Choroid plexus epithelial cell (primary cell): ENCODE measurements around the gene EXOC4.

Experiments used
- DNase-seq: peaks from one replicate; pipeline ENCODE4 v3.0.0-alpha.2; 2010; ENCODE audit warnings: low read depth
- H3K4me3 ChIP-seq: 2 replicates; pipeline ENCODE4 v1.5.1; 2011; ENCODE audit warnings: low read depth, mild to moderate bottlenecking, control low read depth, low read length, moderate library complexity
- TF ChIP-seq, protein P1 (sequence below): conservative IDR thresholded peaks from 2 replicates; pipeline ENCODE4 v1.5.1; 2011; ENCODE audit warnings: low read depth, mild to moderate bottlenecking, control low read depth, inconsistent platforms, low read length, moderate library complexity

Gene EXOC4

DNA sequence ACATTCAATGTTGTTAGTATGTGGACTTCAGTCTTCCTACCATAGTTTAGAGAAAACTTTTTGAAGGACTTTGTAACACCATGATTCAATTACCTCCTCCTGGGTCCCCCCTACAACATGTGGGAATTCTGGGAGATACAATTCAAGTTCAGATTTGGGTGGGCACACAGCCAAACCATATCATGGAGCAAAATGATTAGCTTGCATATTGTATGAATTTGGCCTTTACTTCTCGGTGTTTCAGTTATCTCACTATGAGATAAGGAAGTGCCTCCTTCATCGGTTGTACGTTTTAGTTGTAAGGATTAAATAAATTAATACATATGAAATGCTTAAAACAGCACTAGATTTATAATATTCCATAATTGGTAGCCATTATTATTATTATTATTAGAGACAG, 428.7 kb downstream of the EXOC4 start:
- no peak overlapping the region for H3K4me3 ChIP-seq
- DNase-seq, result no peak
- TF ChIP-seq, protein P1, sequence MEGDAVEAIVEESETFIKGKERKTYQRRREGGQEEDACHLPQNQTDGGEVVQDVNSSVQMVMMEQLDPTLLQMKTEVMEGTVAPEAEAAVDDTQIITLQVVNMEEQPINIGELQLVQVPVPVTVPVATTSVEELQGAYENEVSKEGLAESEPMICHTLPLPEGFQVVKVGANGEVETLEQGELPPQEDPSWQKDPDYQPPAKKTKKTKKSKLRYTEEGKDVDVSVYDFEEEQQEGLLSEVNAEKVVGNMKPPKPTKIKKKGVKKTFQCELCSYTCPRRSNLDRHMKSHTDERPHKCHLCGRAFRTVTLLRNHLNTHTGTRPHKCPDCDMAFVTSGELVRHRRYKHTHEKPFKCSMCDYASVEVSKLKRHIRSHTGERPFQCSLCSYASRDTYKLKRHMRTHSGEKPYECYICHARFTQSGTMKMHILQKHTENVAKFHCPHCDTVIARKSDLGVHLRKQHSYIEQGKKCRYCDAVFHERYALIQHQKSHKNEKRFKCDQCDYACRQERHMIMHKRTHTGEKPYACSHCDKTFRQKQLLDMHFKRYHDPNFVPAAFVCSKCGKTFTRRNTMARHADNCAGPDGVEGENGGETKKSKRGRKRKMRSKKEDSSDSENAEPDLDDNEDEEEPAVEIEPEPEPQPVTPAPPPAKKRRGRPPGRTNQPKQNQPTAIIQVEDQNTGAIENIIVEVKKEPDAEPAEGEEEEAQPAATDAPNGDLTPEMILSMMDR, result no peak

GRCh38 chr7:133682364-133683181, 429.7 kb downstream of the EXOC4 start:
- DNase-seq, result no peak
- H3K4me3 ChIP-seq, result no peak overlapping the region
- TF ChIP-seq, protein P1, result no peak

DNA sequence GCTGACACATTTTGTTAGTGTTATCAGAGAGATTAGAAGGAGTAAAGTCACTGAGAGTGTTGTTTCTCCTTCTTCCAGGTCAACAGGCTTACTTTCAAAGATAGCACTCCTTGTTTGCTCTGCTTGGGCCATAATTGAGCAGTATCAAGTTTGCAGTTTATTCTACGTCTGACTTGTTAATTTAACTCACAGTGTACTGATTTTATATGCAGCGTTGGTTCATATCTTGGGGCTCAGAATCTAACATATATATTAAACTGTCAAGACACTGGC, 430.2 kb downstream of the EXOC4 start:
- DNase-seq, result no peak
- TF ChIP-seq, protein P1, result no peak
- H3K4me3 ChIP-seq, result no peak overlapping the region

DNA sequence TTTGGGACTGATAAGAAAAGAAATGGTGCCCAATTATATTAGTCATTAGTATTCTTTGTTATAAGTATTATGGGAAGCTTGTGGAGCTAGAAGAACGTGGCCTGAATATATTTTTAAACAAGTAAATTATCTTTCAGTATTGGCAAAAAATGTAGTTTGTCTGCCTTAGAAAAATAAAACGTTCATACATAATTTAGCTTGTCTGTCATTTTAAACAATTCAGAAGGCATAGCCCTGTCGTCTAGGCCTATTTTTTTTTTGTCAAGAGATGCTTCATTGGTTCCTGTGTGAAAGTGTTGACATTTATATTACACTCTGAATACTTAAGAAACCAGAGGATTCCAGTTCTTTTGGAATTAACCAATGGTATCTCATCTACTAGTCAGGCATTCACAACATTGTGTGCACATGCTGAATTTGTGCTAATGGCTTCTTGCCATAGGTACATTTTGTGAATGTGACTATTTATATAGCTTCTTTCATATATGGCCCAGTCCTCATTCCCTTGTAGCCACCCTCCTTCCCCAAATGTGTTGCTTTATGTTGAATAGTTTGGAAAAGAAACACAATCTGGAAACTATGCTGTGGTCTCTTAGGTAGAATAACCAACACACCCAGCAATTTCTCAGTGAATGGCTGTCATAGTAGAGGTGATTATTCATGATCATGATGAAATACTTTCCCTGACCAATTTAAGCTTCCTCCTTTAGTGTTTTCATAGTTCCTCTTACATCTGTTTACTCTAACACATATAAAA, 435.8 kb downstream of the EXOC4 start:
- peak; percentile 79 for DNase-seq
- TF ChIP-seq, protein P1, result no peak

DNA sequence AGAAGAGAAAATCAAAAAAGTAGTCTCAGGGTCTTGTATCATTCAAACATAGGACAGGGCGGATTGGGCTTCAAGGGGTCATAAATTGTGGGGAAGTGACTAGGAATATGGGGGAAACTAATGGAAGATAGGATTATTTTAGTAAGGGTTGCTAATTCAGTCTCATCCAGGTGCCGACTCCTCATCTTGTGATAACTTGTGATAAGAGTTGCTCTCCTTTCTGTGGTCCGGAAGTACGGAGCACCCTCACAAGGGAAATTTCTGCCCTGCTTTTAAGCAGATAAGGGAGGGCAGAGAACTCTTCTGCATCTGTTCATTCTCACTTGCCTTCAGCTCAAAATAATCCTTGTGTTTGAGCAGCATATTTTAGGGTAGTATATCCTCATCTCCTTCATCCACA, 437.9 kb downstream of the EXOC4 start:
- TF ChIP-seq, protein P1, result no peak
- no peak overlapping the region for H3K4me3 ChIP-seq
- DNase-seq, result no peak

More for the DNA sequence above, 435.8 kb downstream of the EXOC4 start:
- no peak overlapping the region for H3K4me3 ChIP-seq

- peak; percentile 56 for DNase-seq
- H3K4me3 ChIP-seq, result no peak overlapping the region
- TF ChIP-seq, protein P1, result no peak
Measured at GRCh38 chr7:133691727-133692610, 439.1 kb downstream of the EXOC4 start.
